ENCODE results near the gene OSBPL9.

The OSBPL9 gene

GRCh38 chr1:51750218-51750617 lies 133.3 kb downstream of the OSBPL9 start:
- no peak for TF ChIP-seq CTCF (IDR thresholded peaks at IDR 0.05)

DNA sequence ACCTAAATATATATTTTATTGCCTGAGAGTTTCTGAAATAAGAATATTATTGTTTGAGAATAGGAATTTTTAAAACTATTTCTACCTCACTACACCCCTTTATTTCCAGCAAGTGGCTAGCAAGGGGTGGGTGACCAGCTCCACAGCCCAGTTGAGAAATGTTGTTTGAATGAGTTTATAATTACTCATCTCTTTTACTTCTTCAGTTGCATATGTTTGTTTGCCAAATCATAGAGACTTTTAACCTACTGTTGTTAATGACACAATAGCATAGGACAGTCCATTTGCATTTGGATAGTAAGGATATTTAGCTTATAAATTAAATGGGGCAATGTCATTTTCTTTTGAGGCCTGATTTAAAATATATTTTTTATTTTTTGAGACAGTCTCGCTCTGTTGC lies 133.8 kb downstream of the OSBPL9 start:
- no peak for TF ChIP-seq CTCF (IDR thresholded peaks at IDR 0.05)

GRCh38 chr1:51752073-51752948 lies 135.4 kb downstream of the OSBPL9 start:
- no peak for TF ChIP-seq CTCF (IDR thresholded peaks at IDR 0.05)

DNA sequence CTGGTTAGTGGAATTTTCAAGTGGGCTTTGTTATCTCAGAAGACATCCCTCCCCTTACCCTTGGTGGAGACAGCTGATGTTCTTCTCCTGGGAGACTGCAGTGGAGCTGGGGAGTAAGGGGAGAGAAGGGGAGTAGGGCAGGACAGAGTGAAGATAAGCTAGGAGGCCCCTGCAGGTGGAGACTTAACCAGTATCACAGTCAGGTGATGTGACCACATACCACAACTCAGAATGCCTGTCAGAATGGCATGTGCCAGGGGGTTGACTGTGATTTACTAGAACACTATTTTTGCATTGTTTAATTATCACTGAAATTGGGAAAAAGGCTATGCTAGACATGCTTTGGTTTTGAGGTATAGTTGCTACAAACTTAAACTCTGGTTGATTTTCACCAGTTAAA lies 137.1 kb downstream of the OSBPL9 start:
- TF ChIP-seq CTCF (IDR thresholded peaks at IDR 0.05), result no peak

DNA sequence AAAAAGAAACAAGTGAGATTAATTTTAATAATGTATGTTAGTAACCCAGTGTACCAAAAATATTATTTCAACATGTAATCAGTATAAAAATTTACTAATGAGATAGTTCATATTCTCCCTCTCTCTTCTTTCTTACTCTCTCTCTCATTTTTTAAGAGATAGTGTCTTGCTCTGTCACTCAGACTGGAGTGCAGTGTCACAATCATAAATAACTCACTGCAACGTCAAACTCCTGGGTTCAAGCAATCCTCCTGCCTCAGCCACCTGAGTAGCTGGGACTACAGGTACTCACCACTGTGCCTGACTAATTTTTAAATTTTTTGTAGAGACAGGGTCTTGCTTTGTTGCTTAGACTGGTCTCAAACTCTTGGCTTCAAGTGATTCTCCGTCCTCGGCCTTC lies 137.8 kb downstream of the OSBPL9 start:
- no peak for TF ChIP-seq CTCF (IDR thresholded peaks at IDR 0.05)

DNA sequence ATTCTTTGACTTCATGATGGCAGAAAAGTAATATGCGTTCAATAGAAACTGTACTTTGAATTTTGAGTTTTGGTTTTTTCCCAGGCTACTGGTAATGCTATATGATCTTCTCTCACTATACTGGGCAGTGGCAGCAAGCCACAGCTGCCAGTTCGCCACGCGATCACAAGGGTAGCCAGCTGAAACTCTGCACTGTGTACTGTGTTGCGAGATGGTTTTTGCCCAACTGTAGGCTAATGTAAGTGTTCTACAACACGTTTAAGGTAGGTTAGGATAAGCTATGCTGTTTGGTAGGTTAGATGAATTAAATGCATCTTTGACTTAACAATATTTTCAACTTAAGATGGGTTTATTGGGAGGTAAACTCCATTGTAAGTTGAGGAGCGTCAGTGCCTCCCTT lies 138.5 kb downstream of the OSBPL9 start:
- TF ChIP-seq CTCF (IDR thresholded peaks at IDR 0.05), result no peak

GRCh38 chr1:51756290-51756689 lies 139.4 kb downstream of the OSBPL9 start:
- no peak for TF ChIP-seq CTCF (IDR thresholded peaks at IDR 0.05)
